GM21447 (cell line): Measurements from ENCODE around the gene DHRS2.
"Not testable (repeated sequence)": the region's sequence is repeated elsewhere in the genome, so short reads cannot be mapped to it uniquely, and the experiment has no call there.

ENCODE experiments used
- ATAC-seq: cut with Tn5 transposase; IDR thresholded peaks from one replicate; pipeline ENCODE4 v1.9.1; 2021; ENCODE audit not compliant: unreplicated experiment

The DHRS2 gene

DNA sequence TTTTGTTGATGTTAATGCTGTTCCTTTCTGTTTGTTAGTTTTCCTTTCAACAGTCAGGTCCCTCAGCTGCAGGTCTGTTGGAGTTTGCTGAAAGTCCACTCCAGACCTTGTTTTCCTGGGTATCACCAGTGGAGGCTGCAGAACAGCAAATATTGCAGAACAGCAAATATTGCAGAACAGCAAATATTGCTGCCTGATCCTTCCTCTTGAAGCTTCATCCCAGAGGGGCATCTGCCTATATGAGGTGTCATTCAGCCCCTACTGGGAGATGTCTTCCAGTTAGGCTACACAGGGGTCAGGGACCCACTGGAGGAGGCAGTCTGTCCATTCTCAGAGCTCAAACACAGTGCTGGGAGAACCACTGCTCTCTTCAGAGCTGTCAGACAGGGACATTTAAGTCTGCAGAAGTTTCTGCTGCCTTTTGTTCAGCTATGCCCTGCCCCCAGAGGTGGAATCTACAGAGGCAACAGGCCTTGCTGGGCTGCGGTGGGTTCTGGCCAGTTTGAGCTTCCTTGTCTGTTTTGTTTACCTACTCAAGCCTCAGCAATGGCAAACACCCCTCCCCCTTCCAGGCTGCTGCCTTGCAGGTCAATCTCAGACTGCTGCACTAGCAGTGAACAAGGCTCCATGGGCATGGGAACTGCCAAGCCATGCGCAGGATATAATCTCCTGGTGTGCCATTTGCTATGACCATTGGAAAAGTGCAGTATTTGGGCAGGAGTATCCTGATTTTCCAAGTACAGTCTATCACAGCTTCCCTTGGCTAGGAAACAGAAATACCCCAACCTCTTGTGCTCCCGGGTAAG lies 53.7 kb downstream of the DHRS2 start:
- not testable (repeated sequence) for ATAC-seq

DNA sequence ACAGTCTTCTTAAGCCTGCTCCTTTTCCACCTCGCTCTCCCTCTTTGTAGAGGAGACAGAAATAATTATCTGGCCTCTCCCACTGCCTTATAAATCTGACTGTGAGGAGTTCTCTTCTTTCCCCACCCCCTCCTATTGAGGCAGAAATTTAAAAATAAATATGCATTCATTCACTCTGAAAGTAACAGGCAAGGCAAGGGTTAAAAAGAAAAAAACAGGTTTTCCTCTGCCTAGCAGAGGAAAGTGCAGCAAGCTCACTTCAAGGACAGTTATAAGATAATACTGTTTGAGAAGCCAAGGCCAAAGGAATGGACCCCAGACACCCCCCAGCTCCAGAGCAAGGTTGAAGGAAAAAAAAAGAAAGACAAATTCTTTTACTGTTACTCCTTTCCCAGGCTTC lies 56.3 kb downstream of the DHRS2 start:
- ATAC-seq: no peak

DNA sequence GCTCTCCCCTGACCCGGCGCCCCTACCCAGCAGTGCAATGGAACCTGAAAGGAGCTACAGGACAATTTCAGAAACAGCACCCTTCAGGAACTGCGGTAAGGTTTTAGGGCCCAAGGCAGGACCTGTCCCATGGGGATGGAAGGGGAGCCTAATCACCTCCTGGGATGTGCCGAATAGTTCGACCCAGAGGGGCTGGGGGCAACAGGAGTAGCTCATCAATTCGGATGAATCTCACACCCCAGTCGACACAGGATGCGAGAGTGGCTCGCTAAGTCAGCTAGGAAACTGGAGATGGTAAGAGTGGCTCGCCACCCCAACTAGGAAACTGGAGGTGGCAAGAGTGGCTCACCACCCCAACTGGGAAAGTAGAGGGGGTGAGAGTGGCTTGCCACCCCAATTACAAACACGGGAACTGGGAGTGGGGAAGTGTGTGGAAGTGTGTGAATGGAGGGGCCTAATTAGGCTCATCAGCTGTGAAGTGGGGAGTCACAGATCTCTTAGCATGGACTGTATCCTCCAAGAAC lies 57.1 kb downstream of the DHRS2 start:
- ATAC-seq: no peak

DNA sequence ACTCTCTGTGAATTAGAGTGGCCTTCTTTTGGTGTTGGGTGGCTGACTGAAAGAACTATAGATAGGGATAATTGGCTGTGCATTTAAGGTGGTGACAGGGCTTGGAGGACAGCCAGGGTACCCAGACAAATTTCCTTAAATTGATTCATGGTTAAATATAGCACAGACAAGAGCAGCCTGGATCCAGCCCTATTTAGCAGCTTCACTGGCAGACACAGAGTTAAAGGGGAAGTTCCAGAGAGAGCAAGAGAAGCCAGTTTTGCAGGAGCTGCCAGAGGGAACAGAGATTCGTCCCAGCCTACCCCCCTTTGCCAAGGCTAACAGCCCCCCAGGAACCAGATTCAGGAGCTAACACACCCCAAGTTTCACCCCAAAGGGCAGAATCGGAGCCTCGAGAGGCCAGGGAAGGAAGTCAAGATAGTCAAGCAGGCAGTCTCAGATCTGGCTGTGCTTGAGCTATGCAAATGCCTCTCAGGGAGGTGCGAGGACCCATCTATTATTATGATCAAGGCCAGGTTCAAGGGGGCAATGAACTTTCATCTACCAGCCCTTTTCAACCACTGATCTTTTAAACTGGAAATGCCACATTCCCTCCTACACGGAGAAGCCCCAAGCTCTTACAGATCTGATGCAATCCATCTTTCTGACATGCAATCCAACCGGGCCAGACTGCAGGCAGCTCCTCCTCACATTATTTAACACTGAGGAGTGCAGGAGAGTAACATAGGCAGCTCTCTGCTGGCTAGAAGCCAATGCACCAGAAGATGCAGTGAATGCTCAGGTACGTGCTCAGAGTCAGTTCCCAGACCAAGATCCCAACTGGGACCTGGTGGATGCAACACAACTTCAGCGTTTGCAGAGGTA lies 58.2 kb downstream of the DHRS2 start:
- no peak for ATAC-seq
